Fibroblast of lung (primary cell): ENCODE data around the gene ANO10.

Experiments
- CTCF ChIP-seq, 2 donors: IDR thresholded peaks in 1 of 2; conservative IDR thresholded peaks in 1 of 2; 1 replicate in 1 of 2; 2 replicates in 1 of 2; pipeline ENCODE4 v1.5.1; 2011 to 2012; ENCODE audit warnings: low read length in 2 of 2, control low read depth in 1 of 2, inconsistent platforms in 1 of 2, low read depth in 1 of 2, mild to moderate bottlenecking in 1 of 2
- EZH2 ChIP-seq: IDR thresholded peaks from 2 replicates; pipeline ENCODE4 v1.5.1; 2012; ENCODE audit warnings: low read length, control low read depth, mild to moderate bottlenecking; ENCODE audit errors: missing control alignments

- TF ChIP-seq CTCF (conservative IDR thresholded peaks at IDR 0.05 in 1 of 2, IDR thresholded peaks at IDR 0.05 in 1 of 2; ENCODE audit: low read depth in 1 of 2, low read length in 2 of 2) (no peak), EZH2 (no peak)
Observed at GRCh38 chr3:43648957-43649356, 27.1 kb upstream of the ANO10 start.
